C4-2B (cell line): ENCODE results near the gene IRGC.

Source experiments
- ZFX ChIP-seq: fragments of 450-650 bp; IDR thresholded peaks from 2 replicates; pipeline ENCODE4 v1.6.1; 2017
- TF ChIP-seq, protein P1 (sequence below): fragments of 450-650 bp; conservative IDR thresholded peaks from 2 replicates; pipeline ENCODE4 v1.5.1; 2017; ENCODE audit warnings: mild to moderate bottlenecking

- TF ChIP-seq, protein P1, sequence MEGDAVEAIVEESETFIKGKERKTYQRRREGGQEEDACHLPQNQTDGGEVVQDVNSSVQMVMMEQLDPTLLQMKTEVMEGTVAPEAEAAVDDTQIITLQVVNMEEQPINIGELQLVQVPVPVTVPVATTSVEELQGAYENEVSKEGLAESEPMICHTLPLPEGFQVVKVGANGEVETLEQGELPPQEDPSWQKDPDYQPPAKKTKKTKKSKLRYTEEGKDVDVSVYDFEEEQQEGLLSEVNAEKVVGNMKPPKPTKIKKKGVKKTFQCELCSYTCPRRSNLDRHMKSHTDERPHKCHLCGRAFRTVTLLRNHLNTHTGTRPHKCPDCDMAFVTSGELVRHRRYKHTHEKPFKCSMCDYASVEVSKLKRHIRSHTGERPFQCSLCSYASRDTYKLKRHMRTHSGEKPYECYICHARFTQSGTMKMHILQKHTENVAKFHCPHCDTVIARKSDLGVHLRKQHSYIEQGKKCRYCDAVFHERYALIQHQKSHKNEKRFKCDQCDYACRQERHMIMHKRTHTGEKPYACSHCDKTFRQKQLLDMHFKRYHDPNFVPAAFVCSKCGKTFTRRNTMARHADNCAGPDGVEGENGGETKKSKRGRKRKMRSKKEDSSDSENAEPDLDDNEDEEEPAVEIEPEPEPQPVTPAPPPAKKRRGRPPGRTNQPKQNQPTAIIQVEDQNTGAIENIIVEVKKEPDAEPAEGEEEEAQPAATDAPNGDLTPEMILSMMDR = no peak
- TF ChIP-seq ZFX = no peak
Measured at GRCh38 chr19:43688059-43688701, 27.7 kb upstream of the IRGC start.
